Trophoblast cell (in vitro differentiated cells and primary cell): ENCODE results near the gene SNX24.

Source experiments
- DNase-seq, 2 donors: peaks; one replicate each; pipeline ENCODE4 v3.0.0-alpha.2; 2016
- H2AFZ ChIP-seq: 2 replicates; pipeline ENCODE4 v1.6.1; 2013; ENCODE audit warnings: low read length, moderate library complexity, mild to moderate bottlenecking; ENCODE audit not compliant: insufficient read depth, poor library complexity
- H2AK5ac ChIP-seq: 2 replicates; pipeline ENCODE4 v1.6.1; 2013; ENCODE audit warnings: mild to moderate bottlenecking, low read length
- H2BK120ac ChIP-seq: 2 replicates; pipeline ENCODE4 v1.6.1; 2013; ENCODE audit warnings: low read length, mild to moderate bottlenecking, moderate library complexity; ENCODE audit not compliant: insufficient read depth, poor library complexity
- H2BK12ac ChIP-seq: 2 replicates; pipeline ENCODE4 v1.6.1; 2013; ENCODE audit warnings: mild to moderate bottlenecking, low read length, moderate library complexity
- H2BK5ac ChIP-seq: 2 replicates; pipeline ENCODE4 v1.6.1; 2013; ENCODE audit warnings: low read length, low read depth, moderate library complexity, mild to moderate bottlenecking; ENCODE audit not compliant: poor library complexity
- H3K14ac ChIP-seq: 2 replicates; pipeline ENCODE4 v1.6.1; 2013; ENCODE audit warnings: mild to moderate bottlenecking, low read length
- H3K18ac ChIP-seq: 2 replicates; pipeline ENCODE4 v1.6.1; 2013; ENCODE audit warnings: mild to moderate bottlenecking, low read length
- H3K23ac ChIP-seq: 2 replicates; pipeline ENCODE4 v1.6.1; 2013; ENCODE audit warnings: low read length
- H3K27ac ChIP-seq: 2 replicates; pipeline ENCODE4 v1.5.1; 2013; ENCODE audit warnings: low read depth, mild to moderate bottlenecking, inconsistent platforms, low read length, moderate library complexity
- H3K27me3 ChIP-seq: 2 replicates; pipeline ENCODE4 v1.6.1; 2013; ENCODE audit warnings: inconsistent platforms, mild to moderate bottlenecking, low read length, moderate library complexity; ENCODE audit not compliant: insufficient read depth
- H3K36me3 ChIP-seq, 2 experiments: 1 replicate in 1 of 2; 2 replicates in 1 of 2; pipeline ENCODE4 v1.6.1; 2013; ENCODE audit warnings: low read length in 2 of 2, mild to moderate bottlenecking in 2 of 2, moderate library complexity in 1 of 2; ENCODE audit not compliant: insufficient read depth in 2 of 2, control insufficient read depth in 1 of 2
- H3K4ac ChIP-seq: 2 replicates; pipeline ENCODE4 v1.6.1; 2013; ENCODE audit warnings: low read depth, mild to moderate bottlenecking, low read length, moderate library complexity
- H3K4me1 ChIP-seq, 2 experiments: 1 replicate in 1 of 2; 2 replicates in 1 of 2; pipeline ENCODE4 v1.6.1; 2013; ENCODE audit warnings: low read length in 2 of 2, mild to moderate bottlenecking in 2 of 2, moderate library complexity in 1 of 2; ENCODE audit not compliant: insufficient read depth in 2 of 2, control insufficient read depth in 1 of 2
- H3K4me2 ChIP-seq: 2 replicates; pipeline ENCODE4 v1.6.1; 2013; ENCODE audit warnings: inconsistent platforms, mild to moderate bottlenecking, low read length, moderate library complexity
- H3K4me3 ChIP-seq: 2 replicates; pipeline ENCODE4 v1.5.1; 2013; ENCODE audit warnings: mild to moderate bottlenecking, low read depth, low read length, inconsistent platforms
- H3K79me1 ChIP-seq: one replicate; pipeline ENCODE4 v1.6.1; 2013; ENCODE audit warnings: low read length
- H3K79me2 ChIP-seq: 2 replicates; pipeline ENCODE4 v1.6.1; 2013; ENCODE audit warnings: low read length, mild to moderate bottlenecking; ENCODE audit not compliant: control insufficient read depth, insufficient read depth, poor library complexity
- H3K9ac ChIP-seq: 2 replicates; pipeline ENCODE4 v1.6.1; 2013; ENCODE audit warnings: mild to moderate bottlenecking, low read length
- H3K9me3 ChIP-seq: 2 replicates; pipeline ENCODE4 v1.6.1; 2013; ENCODE audit warnings: low read depth, mild to moderate bottlenecking, control low read depth, inconsistent platforms, low read length; ENCODE audit not compliant: insufficient read depth
- H4K12ac ChIP-seq: 2 replicates; pipeline ENCODE4 v1.6.1; 2013; ENCODE audit warnings: low read depth, mild to moderate bottlenecking, low read length, moderate library complexity
- H4K8ac ChIP-seq: 2 replicates; pipeline ENCODE4 v1.6.1; 2013; ENCODE audit warnings: low read depth, mild to moderate bottlenecking, low read length, moderate library complexity
- H4K91ac ChIP-seq: one replicate; pipeline ENCODE4 v1.6.1; 2013; ENCODE audit warnings: low read depth, mild to moderate bottlenecking, low read length, moderate library complexity
- WGBS: extraction: QIAGEN DNeasy Blood & Tissue Kit; methylation state at CpG from one replicate; pipeline ENCODE4 v1.1.7; 2013; ENCODE audit warnings: missing lambda C conversion rate; ENCODE audit not compliant: insufficient read length, insufficient coverage; ENCODE audit errors: extremely low coverage; 5-methylcytosine and 5-hydroxymethylcytosine counted together

Gene SNX24

GRCh38 chr5:122864842-122865241, 19.4 kb downstream of the SNX24 start:
- no peaks in the 10 kb centered on the region for H3K27me3 ChIP-seq
- no peak overlapping the region for H3K23ac ChIP-seq
- H2BK12ac ChIP-seq: no peak overlapping the region
- no peak overlapping the region for H3K4ac ChIP-seq
- WGBS: no CpG with 5 or more reads among the region's 1 CpG
- H2AK5ac ChIP-seq: no peak overlapping the region
- H3K36me3 ChIP-seq: peaks cover 2 to 9% of the 10 kb centered on the region in 2 experiments
- H3K27ac ChIP-seq: no peak overlapping the region
- no peak for DNase-seq
- no peak overlapping the region for H2BK120ac ChIP-seq
- no peak overlapping the region for H4K12ac ChIP-seq
- no peak overlapping the region for H2BK5ac ChIP-seq
- no peak overlapping the region for H3K4me3 ChIP-seq
- H4K91ac ChIP-seq: no peak overlapping the region
- H3K9ac ChIP-seq: no peak overlapping the region
- no peaks in the 10 kb centered on the region for H3K4me1 ChIP-seq
- H3K18ac ChIP-seq: no peak overlapping the region
- no peak overlapping the region for H3K4me2 ChIP-seq
- H3K79me1 ChIP-seq: no peaks in the 10 kb centered on the region
- no peak overlapping the region for H2AFZ ChIP-seq
- H3K14ac ChIP-seq: no peak overlapping the region
- no peak overlapping the region for H4K8ac ChIP-seq
- H3K9me3 ChIP-seq: no peaks in the 10 kb centered on the region
- no peaks in the 10 kb centered on the region for H3K79me2 ChIP-seq

DNA sequence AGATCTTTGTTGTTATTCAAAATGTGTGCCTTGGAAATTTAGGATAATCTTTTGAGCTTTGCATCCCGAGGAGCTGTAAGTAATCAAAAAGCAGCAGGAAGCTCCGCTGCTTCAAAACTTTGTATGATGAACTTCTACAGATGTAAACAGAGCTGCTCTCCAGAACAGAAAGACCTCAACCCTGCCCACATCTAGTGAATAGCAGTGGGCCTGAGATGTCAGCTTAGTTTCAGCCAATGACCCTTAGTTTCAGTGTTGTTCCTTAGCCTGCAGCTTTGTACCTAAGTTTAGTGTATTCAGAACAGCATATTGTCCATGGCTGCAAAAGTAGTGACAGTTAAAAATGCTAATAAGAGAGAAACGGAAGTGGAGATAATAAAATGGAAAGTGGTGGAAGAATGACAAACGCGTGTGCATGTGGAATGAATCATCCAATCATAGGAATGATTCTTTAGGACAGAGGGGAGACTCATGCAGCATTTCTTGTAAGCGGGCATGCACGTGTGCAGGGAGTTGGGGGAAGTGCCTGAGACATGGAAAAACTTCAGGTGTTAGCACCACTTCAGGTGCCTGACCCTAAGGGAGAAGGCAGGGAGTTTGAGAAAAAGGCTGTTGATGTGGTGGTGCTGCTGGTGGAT, 24.9 kb downstream of the SNX24 start:
- peak; percentile 16 to 64 for DNase-seq
- 100% methylated on average over 3 of the region's 7 CpGs for WGBS
- Histone ChIP-seq H3K18ac (no peak overlapping the region), H4K8ac (no peak overlapping the region), H3K79me2 (peaks cover 2% of the 10 kb centered on the region), H3K9me3 (no peaks in the 10 kb centered on the region), H3K27ac (no peak overlapping the region), H3K4me2 (no peak overlapping the region), H3K4ac (no peak overlapping the region), H3K23ac (no peak overlapping the region), H4K91ac (no peak overlapping the region), H3K14ac (no peak overlapping the region), H3K79me1 (peaks cover 2% of the 10 kb centered on the region), H2BK5ac (no peak overlapping the region), H2AFZ (no peak overlapping the region), H2AK5ac (no peak overlapping the region), H3K4me1 (no peaks in the 10 kb centered on the region), H4K12ac (no peak overlapping the region), H3K36me3 (peaks cover 2 to 9% of the 10 kb centered on the region in 2 experiments), H3K4me3 (no peak overlapping the region), H2BK12ac (no peak overlapping the region), H3K9ac (no peak overlapping the region), H3K27me3 (no peaks in the 10 kb centered on the region), H2BK120ac (no peak overlapping the region)

GRCh38 chr5:122871661-122872060, 26.2 kb downstream of the SNX24 start:
- WGBS: no CpG with 5 or more reads among the region's 8 CpGs
- no peaks in the 10 kb centered on the region for H3K4me1 ChIP-seq

DNA sequence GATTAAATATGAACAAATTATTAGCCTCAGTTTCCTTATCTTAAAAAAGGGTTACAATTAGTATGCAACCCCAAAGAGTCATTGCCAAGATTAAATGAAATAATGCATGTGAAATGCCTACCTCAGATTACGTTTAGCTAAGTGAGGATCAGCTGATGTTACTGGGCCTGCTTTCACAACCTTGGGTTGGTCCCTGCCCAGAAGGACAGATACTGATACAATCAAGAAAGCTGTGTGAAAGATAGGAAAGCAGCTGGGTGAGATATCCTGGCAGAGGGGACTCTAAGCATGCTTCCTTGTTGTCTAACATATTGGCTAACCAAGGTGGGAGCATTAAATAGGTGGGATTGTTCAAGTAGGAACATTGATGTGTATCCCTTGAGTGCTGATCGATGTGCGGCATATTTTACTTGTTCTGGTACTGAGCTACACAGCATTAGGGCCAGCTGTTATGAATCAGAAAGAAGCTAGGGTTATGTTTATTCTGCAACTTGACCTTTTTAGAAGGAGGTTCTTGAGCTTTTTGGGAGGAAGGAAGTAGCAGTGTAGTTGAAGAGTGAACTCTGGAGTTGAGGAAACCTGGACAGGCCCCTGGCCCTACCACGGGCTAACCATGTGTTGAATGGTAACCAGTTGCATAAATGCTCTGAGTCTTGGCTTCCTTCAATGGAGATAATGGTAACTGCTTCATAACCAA, 28.9 kb downstream of the SNX24 start:
- no peak overlapping the region for H2AFZ ChIP-seq
- no peak overlapping the region for H3K4me2 ChIP-seq
- no peak overlapping the region for H3K4me3 ChIP-seq
- no peak overlapping the region for H3K27ac ChIP-seq
- no peak overlapping the region for H2BK5ac ChIP-seq
- H3K23ac ChIP-seq: no peak overlapping the region
- no peak overlapping the region for H4K8ac ChIP-seq
- no peak overlapping the region for H4K91ac ChIP-seq
- H3K9me3 ChIP-seq: no peaks in the 10 kb centered on the region
- no peak overlapping the region for H3K14ac ChIP-seq
- H2AK5ac ChIP-seq: no peak overlapping the region
- WGBS: no CpG with 5 or more reads among the region's 4 CpGs
- peaks cover 2% of the 10 kb centered on the region for H3K79me2 ChIP-seq
- no peaks in the 10 kb centered on the region for H3K27me3 ChIP-seq
- H3K18ac ChIP-seq: no peak overlapping the region
- no peak overlapping the region for H3K4ac ChIP-seq
- H4K12ac ChIP-seq: no peak overlapping the region
- peak in 1 of 2 donors; percentile 49 for DNase-seq
- H3K36me3 ChIP-seq: peaks cover 0 to 3% of the 10 kb centered on the region in 2 experiments
- no peak overlapping the region for H3K9ac ChIP-seq
- no peaks in the 10 kb centered on the region for H3K4me1 ChIP-seq
- H2BK12ac ChIP-seq: no peak overlapping the region
- no peak overlapping the region for H2BK120ac ChIP-seq
- peaks cover 2% of the 10 kb centered on the region for H3K79me1 ChIP-seq

More at GRCh38 chr5:122871661-122872060, 26.2 kb downstream of the SNX24 start:
- peaks cover 2% of the 10 kb centered on the region for H3K79me1 ChIP-seq
- peaks cover 2 to 9% of the 10 kb centered on the region in 2 experiments for H3K36me3 ChIP-seq
- no peak overlapping the region for H3K18ac ChIP-seq
- no peak overlapping the region for H4K12ac ChIP-seq
- DNase-seq: peak; percentile 65 to 91
- no peak overlapping the region for H3K14ac ChIP-seq
- no peak overlapping the region for H2AFZ ChIP-seq
- no peak overlapping the region for H3K23ac ChIP-seq
- no peak overlapping the region for H2AK5ac ChIP-seq
- H4K91ac ChIP-seq: no peak overlapping the region
- no peaks in the 10 kb centered on the region for H3K9me3 ChIP-seq
- no peak overlapping the region for H2BK120ac ChIP-seq
- no peak overlapping the region for H4K8ac ChIP-seq
- no peak overlapping the region for H3K9ac ChIP-seq
- no peak overlapping the region for H3K27ac ChIP-seq
- H3K79me2 ChIP-seq: peaks cover 2% of the 10 kb centered on the region
- H2BK12ac ChIP-seq: no peak overlapping the region
- H3K27me3 ChIP-seq: no peaks in the 10 kb centered on the region
- no peak overlapping the region for H2BK5ac ChIP-seq
- H3K4me2 ChIP-seq: no peak overlapping the region
- H3K4ac ChIP-seq: no peak overlapping the region
- H3K4me3 ChIP-seq: no peak overlapping the region
